ENCODE results near the gene IL1RAPL2. TPM values are rescaled to one million over a fixed set of nuclear protein-coding genes. Genes with fewer than 3 reads are reported as not detected.

IL1RAPL2 gene
- total and polyA plus RNA-seq, 2 of the 8 experiments (the other 6 are each of a cell fraction or from before 2014, with no cell fraction given), result 0.20 to 1.3 TPM

DNA sequence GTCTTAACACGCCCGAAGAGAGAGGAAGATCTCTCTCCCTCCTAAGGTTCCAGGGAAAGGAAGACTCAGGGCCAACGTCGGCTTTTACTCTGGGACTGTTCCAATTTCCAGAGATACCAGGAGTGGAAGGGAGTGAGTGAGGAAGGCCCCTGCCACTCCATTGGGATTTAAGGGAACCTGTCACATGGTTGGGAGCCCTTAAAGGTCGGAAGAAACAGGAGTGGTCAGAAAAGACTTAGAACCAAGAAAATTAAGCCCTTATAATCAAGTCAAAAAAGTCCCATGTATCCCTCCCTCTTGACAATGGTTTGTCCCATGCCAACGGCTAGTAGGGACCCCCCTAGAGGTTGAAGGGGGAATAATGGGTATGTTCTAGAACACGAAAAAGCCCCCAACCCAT lies 654.6 kb downstream of the IL1RAPL2 start, which contains the start of gene TEX13A:
Gene TEX13A (minus strand): TSS at position 59 of the 400 bp plus-strand sequence. CDS start 297 bp downstream, outside the sequence.
- Histone ChIP-seq H4K8ac (ENCODE audit: extremely low read depth, insufficient read depth, low read length) (no peak within 1 kb of the TSS; the same call in 1 of the 2 replicates), H4K20me1 (replicated peaks in 1 of 2; ENCODE audit: control insufficient read depth in 1 of 2, insufficient read depth in 2 of 2, low read length in 2 of 2) (no peaks in the 10 kb centered on the region), H2AK5ac (ENCODE audit: low read depth, low read length) (no peak within 1 kb of the TSS), H2BK120ac (replicated peaks; ENCODE audit: low read depth, low read length) (no peak within 1 kb of the TSS), H3K4me3 (ENCODE audit: extremely low read depth in 1 of 4, insufficient read depth in 2 of 4, low read depth in 3 of 4, low read length in 4 of 4) (no peak within 1 kb of the TSS), H3K9ac (replicated peaks in 1 of 4; ENCODE audit: extremely low read depth in 1 of 4, low read depth in 3 of 4, low read length in 3 of 4) (no peak within 1 kb of the TSS), H3K14ac (ENCODE audit: insufficient read length) (no peak within 1 kb of the TSS), H4K91ac (replicated peaks; ENCODE audit: insufficient read length, low read length) (no peak within 1 kb of the TSS), H3K4me1 (replicated peaks in 1 of 4; ENCODE audit: control insufficient read depth in 3 of 4, insufficient read depth in 4 of 4, low read length in 3 of 4) (no peaks in the 10 kb centered on the region), H3K27ac (ENCODE audit: low read depth, low read length) (no peak within 1 kb of the TSS), H3K36me3 (ENCODE audit: control insufficient read depth in 2 of 4, insufficient read depth in 4 of 4, low read length in 3 of 4) (no peaks in the 10 kb centered on the region), H3K18ac (ENCODE audit: extremely low read depth, low read length) (no peak within 1 kb of the TSS), H2BK12ac (ENCODE audit: low read depth, low read length) (no peak within 1 kb of the TSS), H2BK20ac (ENCODE audit: low read length) (no peak within 1 kb of the TSS), H3K79me1 (ENCODE audit: low read depth, low read length) (no peaks in the 10 kb centered on the region), H3K4me2 (ENCODE audit: insufficient read depth in 1 of 2, low read depth in 2 of 2, low read length in 2 of 2) (no peak within 1 kb of the TSS), H3K56ac (replicated peaks; ENCODE audit: insufficient read length, low read depth, low read length) (no peak within 1 kb of the TSS), H2AFZ (ENCODE audit: low read length) (no peak within 1 kb of the TSS), H3K79me2 (ENCODE audit: control insufficient read depth in 1 of 2, insufficient read depth in 2 of 2, low read length in 2 of 2) (no peaks in the 10 kb centered on the region), H2BK5ac (ENCODE audit: low read depth, low read length) (no peak within 1 kb of the TSS), H3K27me3 (replicated peaks in 1 of 4; ENCODE audit: control insufficient read depth in 3 of 4, extremely low read depth in 1 of 4, insufficient read depth in 3 of 4, low read length in 3 of 4) (no peaks in the 10 kb centered on the region), H3K23me2 (ENCODE audit: low read depth, low read length) (no peaks in the 10 kb centered on the region), H3K4ac (replicated peaks; ENCODE audit: insufficient read length, low read depth, low read length) (no peak within 1 kb of the TSS), H2BK15ac (ENCODE audit: low read length) (no peak within 1 kb of the TSS), H4K5ac (ENCODE audit: insufficient read length, low read depth, low read length) (no peak within 1 kb of the TSS), H3K9me3 (ENCODE audit: insufficient read depth in 2 of 2, low read depth in 1 of 2, low read length in 1 of 2) (peaks cover 0 to 7% of the 10 kb centered on the region in 2 experiments; a peak in 1 of 4 replicates), H3K23ac (ENCODE audit: insufficient read length) (no peak within 1 kb of the TSS)
- DNase-seq (ENCODE audit: low read depth in 1 of 2, low spot score in 2 of 2), result no peak
- CTCF ChIA-PET (ENCODE audit: partially characterized antibody), result no interaction called here
- POLR2A ChIA-PET (ENCODE audit: partially characterized antibody), result no interaction called here
- WGBS, 2 experiments (ENCODE audit: extremely low coverage in 1 of 2, insufficient coverage in 1 of 2, insufficient read length in 1 of 2, insufficient replicate concordance in 2 of 2, low coverage in 1 of 2, low lambda C conversion rate in 2 of 2, missing lambda C conversion rate in 1 of 2), result 92% methylated on average over 5 of the region's 7 CpGs; no CpG with 5 or more reads in 1 of the 2 experiments
- FAIRE-seq, result no peak
- TF ChIP-seq TAF7 (optimal IDR thresholded peaks at IDR 0.05; ENCODE audit: borderline replicate concordance, low read depth, low read length) (no peak), SUZ12 (IDR thresholded peaks at IDR 0.05; ENCODE audit: low read length) (no peak), EGR1 (IDR thresholded peaks at IDR 0.05; ENCODE audit: borderline replicate concordance, low read depth, low read length) (no peak), CTBP2 (IDR thresholded peaks at IDR 0.05; ENCODE audit: borderline replicate concordance, insufficient read depth, insufficient read length, low read length) (no peak), KDM1A (IDR thresholded peaks at IDR 0.05; ENCODE audit: borderline replicate concordance, low read length) (no peak), ZNF274 (IDR thresholded peaks at IDR 0.05; ENCODE audit: borderline replicate concordance, extremely low read depth, low read length) (no peak), CHD2 (IDR thresholded peaks at IDR 0.05; ENCODE audit: low read length) (no peak), MAFK (IDR thresholded peaks at IDR 0.05; ENCODE audit: low read depth, low read length) (no peak), FOSL1 (IDR thresholded peaks at IDR 0.05; ENCODE audit: insufficient read depth, low read depth, low read length) (no peak), EP300 (IDR thresholded peaks at IDR 0.05; ENCODE audit: borderline replicate concordance in 1 of 2, low read depth in 2 of 2, low read length in 2 of 2) (no peak), POU5F1 (IDR thresholded peaks at IDR 0.05; ENCODE audit: low read depth, low read length) (no peak), GABPA (IDR thresholded peaks at IDR 0.05; ENCODE audit: borderline replicate concordance, insufficient read depth, low read length) (no peak), TAF1 (IDR thresholded peaks at IDR 0.05; ENCODE audit: low read depth, low read length) (no peak)
- TF ChIP-seq, protein P1, sequence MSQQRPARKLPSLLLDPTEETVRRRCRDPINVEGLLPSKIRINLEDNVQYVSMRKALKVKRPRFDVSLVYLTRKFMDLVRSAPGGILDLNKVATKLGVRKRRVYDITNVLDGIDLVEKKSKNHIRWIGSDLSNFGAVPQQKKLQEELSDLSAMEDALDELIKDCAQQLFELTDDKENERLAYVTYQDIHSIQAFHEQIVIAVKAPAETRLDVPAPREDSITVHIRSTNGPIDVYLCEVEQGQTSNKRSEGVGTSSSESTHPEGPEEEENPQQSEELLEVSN (IDR thresholded peaks at IDR 0.05), result no peak

All from H1 (cell line).